K562 (cell line): ENCODE data around the gene PTAR1. TPM values are rescaled to one million over a fixed set of nuclear protein-coding genes. Genes with fewer than 3 reads are reported as not detected.

Experiments used
- ARHGAP35 ChIP-seq: fragments of 450-650 bp; IDR thresholded peaks from 2 replicates; pipeline ENCODE4 v1.6.1; 2018; ENCODE audit not compliant: partially characterized antibody
- ASH1L ChIP-seq: fragments of 450-650 bp; IDR thresholded peaks from 2 replicates; pipeline ENCODE4 v1.6.1; 2018; ENCODE audit warnings: borderline replicate concordance, mild to moderate bottlenecking, low read depth; ENCODE audit not compliant: partially characterized antibody
- NFIC ChIP-seq: fragments of 450-650 bp; IDR thresholded peaks from 2 replicates; pipeline ENCODE4 v1.6.1; 2017; ENCODE audit warnings: mild to moderate bottlenecking, inconsistent platforms
- PCBP1 ChIP-seq: fragments of 200-400 bp; formaldehyde crosslinking; IDR thresholded peaks from 2 replicates; pipeline ENCODE4 v1.6.1; 2018; ENCODE audit warnings: mild to moderate bottlenecking, low read depth, low read length; ENCODE audit not compliant: poor library complexity, severe bottlenecking
- PTRF ChIP-seq: fragments of 450-650 bp; IDR thresholded peaks from 2 replicates; pipeline ENCODE4 v1.6.1; 2016; ENCODE audit warnings: mild to moderate bottlenecking, missing genetic modification characterization, missing compliant biosample characterization
- ZEB2 ChIP-seq: fragments of 450-650 bp; IDR thresholded peaks from 2 replicates; pipeline ENCODE4 v1.6.1; 2016
- ZNF384 ChIP-seq: IDR thresholded peaks from 2 replicates; pipeline ENCODE4 v1.6.1; 2012; ENCODE audit warnings: low read depth, low read length, improper control_type of control experiment
- ZNF57 ChIP-seq: fragments of 450-650 bp; formaldehyde crosslinking; IDR thresholded peaks from 2 replicates; pipeline ENCODE4 v1.4.0; 2020; ENCODE audit warnings: mild to moderate bottlenecking, moderate library complexity
- polyA plus RNA-seq, 8 experiments: library from polyadenylated mRNA; depleted of rRNA in 4 of 8; stranded (reverse) in 5 of 8; unstranded in 3 of 8; fragments of >200 nt; fragmentation: Nextera tagmentation in 2 of 8; fragmentation: Illumina TruSeq in 1 of 8; extraction: Ambion mirVana in 2 of 8; extraction: Trizol in 1 of 8; gene quantifications; 2 replicates each; pipeline versions ENCODE4 v1.2.1 to v1.2.3, GENCODE V29; 2011 to 2014; ENCODE audit warnings: inconsistent platforms in 1 of 8, missing spikeins in 1 of 8
- total RNA-seq, 7 experiments: library from RNA; depleted of rRNA in 6 of 7; stranded (reverse); fragments of >200 nt in 6 of 7; fragmentation: Illumina TruSeq in 2 of 7; extraction: Trizol in 2 of 7; gene quantifications; 2 replicates each; pipeline versions ENCODE4 v1.2.1 to v1.2.3, GENCODE V29; 2011 to 2021; ENCODE audit warnings: low replicate concordance in 1 of 7
- TF ChIP-seq, protein P1 (sequence below): sonication (generic); formaldehyde crosslinking; IDR thresholded peaks from 2 replicates; pipeline ENCODE4 v1.8.0; 2022; ENCODE audit warnings: mild to moderate bottlenecking, missing genetic modification reagents
- TF ChIP-seq, protein P2 (sequence below), 2 experiments: fragments of 450-650 bp; IDR thresholded peaks; 2 replicates each; pipeline ENCODE4 v1.6.1; 2018; ENCODE audit warnings: mild to moderate bottlenecking in 2 of 2, low read depth in 1 of 2; ENCODE audit not compliant: partially characterized antibody in 2 of 2
- TF ChIP-seq, protein P3 (sequence below), 3 experiments: IDR thresholded peaks in 2 of 3; conservative IDR thresholded peaks in 1 of 3; 2 replicates each; pipeline ENCODE4 v1.5.1; 2011 to 2012; ENCODE audit warnings: low read length in 3 of 3, mild to moderate bottlenecking in 3 of 3, control low read depth in 2 of 3, improper control_type of control experiment in 1 of 3, inconsistent platforms in 1 of 3, low read depth in 1 of 3, mixed read lengths in 1 of 3, moderate library complexity in 1 of 3; ENCODE audit not compliant: insufficient read depth in 2 of 3
- TF ChIP-seq, protein P4 (sequence below): sonication (generic); formaldehyde crosslinking; IDR thresholded peaks from 2 replicates; pipeline ENCODE4 v1.8.0; 2023; ENCODE audit warnings: mild to moderate bottlenecking, missing genetic modification reagents

Gene PTAR1
- total and polyA plus RNA-seq, 9 of the 15 experiments (the other 6 are each of a cell fraction or from before 2014, with no cell fraction given): 10.1 to 48.0 (median 28.0) TPM

DNA sequence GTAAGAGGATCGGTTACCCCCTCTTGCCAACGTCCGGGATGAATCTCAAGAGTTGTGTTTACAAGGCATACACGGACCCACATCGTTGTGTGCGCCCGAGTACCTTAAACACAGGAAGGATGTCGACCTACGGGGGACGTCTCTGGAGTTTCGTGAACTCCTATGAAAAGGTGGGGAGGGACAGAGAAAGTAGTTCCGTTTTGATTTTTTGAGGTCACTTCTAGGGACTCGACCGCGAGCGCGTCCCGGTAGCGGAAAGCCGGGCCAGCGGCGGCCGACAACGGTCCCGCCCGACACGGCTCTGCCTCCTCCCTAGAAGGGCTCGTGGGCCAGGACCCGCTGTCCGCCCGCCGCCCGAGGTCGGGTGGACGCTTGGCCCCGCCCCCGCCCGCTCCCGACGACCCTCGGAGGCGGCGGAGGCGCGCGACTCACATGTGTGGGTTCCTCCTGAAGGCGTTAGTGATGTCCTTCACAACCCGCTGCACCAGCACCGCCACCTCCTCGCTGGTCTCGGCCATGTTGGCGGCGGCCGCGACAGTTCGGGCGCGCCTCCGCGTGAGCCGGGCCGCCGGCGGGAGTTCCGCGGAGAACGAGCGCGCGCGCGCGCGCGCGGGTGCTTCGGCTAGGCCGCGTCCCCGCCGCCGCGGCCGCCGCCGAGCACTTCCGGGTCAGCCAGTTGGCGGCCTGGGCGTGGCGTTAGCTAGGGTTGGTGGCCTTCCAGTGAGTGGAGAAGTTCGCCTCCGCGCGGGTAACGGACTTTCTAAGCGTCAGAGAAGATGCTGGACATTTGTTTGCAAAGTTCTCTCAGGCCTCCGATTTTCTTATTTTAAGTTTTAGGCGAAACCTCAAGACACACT, at the start of gene PTAR1 (continued):
- TF ChIP-seq, protein P1, sequence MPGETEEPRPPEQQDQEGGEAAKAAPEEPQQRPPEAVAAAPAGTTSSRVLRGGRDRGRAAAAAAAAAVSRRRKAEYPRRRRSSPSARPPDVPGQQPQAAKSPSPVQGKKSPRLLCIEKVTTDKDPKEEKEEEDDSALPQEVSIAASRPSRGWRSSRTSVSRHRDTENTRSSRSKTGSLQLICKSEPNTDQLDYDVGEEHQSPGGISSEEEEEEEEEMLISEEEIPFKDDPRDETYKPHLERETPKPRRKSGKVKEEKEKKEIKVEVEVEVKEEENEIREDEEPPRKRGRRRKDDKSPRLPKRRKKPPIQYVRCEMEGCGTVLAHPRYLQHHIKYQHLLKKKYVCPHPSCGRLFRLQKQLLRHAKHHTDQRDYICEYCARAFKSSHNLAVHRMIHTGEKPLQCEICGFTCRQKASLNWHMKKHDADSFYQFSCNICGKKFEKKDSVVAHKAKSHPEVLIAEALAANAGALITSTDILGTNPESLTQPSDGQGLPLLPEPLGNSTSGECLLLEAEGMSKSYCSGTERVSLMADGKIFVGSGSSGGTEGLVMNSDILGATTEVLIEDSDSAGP (CRISPR knock-in tag): no peak
- TF ChIP-seq, protein P2, sequence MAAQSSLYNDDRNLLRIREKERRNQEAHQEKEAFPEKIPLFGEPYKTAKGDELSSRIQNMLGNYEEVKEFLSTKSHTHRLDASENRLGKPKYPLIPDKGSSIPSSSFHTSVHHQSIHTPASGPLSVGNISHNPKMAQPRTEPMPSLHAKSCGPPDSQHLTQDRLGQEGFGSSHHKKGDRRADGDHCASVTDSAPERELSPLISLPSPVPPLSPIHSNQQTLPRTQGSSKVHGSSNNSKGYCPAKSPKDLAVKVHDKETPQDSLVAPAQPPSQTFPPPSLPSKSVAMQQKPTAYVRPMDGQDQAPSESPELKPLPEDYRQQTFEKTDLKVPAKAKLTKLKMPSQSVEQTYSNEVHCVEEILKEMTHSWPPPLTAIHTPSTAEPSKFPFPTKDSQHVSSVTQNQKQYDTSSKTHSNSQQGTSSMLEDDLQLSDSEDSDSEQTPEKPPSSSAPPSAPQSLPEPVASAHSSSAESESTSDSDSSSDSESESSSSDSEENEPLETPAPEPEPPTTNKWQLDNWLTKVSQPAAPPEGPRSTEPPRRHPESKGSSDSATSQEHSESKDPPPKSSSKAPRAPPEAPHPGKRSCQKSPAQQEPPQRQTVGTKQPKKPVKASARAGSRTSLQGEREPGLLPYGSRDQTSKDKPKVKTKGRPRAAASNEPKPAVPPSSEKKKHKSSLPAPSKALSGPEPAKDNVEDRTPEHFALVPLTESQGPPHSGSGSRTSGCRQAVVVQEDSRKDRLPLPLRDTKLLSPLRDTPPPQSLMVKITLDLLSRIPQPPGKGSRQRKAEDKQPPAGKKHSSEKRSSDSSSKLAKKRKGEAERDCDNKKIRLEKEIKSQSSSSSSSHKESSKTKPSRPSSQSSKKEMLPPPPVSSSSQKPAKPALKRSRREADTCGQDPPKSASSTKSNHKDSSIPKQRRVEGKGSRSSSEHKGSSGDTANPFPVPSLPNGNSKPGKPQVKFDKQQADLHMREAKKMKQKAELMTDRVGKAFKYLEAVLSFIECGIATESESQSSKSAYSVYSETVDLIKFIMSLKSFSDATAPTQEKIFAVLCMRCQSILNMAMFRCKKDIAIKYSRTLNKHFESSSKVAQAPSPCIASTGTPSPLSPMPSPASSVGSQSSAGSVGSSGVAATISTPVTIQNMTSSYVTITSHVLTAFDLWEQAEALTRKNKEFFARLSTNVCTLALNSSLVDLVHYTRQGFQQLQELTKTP (IDR thresholded peaks at IDR 0.05; ENCODE audit: low read depth in 1 of 2, partially characterized antibody in 2 of 2): no peak
- no peak for TF ChIP-seq ZNF384
- TF ChIP-seq ZEB2: no peak
- TF ChIP-seq, protein P3, sequence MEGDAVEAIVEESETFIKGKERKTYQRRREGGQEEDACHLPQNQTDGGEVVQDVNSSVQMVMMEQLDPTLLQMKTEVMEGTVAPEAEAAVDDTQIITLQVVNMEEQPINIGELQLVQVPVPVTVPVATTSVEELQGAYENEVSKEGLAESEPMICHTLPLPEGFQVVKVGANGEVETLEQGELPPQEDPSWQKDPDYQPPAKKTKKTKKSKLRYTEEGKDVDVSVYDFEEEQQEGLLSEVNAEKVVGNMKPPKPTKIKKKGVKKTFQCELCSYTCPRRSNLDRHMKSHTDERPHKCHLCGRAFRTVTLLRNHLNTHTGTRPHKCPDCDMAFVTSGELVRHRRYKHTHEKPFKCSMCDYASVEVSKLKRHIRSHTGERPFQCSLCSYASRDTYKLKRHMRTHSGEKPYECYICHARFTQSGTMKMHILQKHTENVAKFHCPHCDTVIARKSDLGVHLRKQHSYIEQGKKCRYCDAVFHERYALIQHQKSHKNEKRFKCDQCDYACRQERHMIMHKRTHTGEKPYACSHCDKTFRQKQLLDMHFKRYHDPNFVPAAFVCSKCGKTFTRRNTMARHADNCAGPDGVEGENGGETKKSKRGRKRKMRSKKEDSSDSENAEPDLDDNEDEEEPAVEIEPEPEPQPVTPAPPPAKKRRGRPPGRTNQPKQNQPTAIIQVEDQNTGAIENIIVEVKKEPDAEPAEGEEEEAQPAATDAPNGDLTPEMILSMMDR (IDR thresholded peaks at IDR 0.05 in 2 of 3, conservative IDR thresholded peaks at IDR 0.05 in 1 of 3; ENCODE audit: insufficient read depth in 2 of 3, low read depth in 1 of 3, low read length in 3 of 3): no peak
- no peak for TF ChIP-seq ARHGAP35
- TF ChIP-seq, protein P4, sequence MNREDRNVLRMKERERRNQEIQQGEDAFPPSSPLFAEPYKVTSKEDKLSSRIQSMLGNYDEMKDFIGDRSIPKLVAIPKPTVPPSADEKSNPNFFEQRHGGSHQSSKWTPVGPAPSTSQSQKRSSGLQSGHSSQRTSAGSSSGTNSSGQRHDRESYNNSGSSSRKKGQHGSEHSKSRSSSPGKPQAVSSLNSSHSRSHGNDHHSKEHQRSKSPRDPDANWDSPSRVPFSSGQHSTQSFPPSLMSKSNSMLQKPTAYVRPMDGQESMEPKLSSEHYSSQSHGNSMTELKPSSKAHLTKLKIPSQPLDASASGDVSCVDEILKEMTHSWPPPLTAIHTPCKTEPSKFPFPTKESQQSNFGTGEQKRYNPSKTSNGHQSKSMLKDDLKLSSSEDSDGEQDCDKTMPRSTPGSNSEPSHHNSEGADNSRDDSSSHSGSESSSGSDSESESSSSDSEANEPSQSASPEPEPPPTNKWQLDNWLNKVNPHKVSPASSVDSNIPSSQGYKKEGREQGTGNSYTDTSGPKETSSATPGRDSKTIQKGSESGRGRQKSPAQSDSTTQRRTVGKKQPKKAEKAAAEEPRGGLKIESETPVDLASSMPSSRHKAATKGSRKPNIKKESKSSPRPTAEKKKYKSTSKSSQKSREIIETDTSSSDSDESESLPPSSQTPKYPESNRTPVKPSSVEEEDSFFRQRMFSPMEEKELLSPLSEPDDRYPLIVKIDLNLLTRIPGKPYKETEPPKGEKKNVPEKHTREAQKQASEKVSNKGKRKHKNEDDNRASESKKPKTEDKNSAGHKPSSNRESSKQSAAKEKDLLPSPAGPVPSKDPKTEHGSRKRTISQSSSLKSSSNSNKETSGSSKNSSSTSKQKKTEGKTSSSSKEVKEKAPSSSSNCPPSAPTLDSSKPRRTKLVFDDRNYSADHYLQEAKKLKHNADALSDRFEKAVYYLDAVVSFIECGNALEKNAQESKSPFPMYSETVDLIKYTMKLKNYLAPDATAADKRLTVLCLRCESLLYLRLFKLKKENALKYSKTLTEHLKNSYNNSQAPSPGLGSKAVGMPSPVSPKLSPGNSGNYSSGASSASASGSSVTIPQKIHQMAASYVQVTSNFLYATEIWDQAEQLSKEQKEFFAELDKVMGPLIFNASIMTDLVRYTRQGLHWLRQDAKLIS (CRISPR knock-in tag): peak; percentile 49; the same call in 1 of the 2 replicates
- TF ChIP-seq NFIC: no peak
- TF ChIP-seq PCBP1: no peak
- no peak for TF ChIP-seq ASH1L
- TF ChIP-seq ZNF57 (CRISPR knock-in tag): no peak
- no peak for TF ChIP-seq PTRF (tag)
